Measurements from ENCODE around the gene NDUFAF2. TPM values are rescaled to one million over a fixed set of nuclear protein-coding genes. Genes with fewer than 3 reads are reported as not detected.

The NDUFAF2 gene
- total and polyA plus RNA-seq, 2 experiments from 2014 or later: 31.6 to 155 TPM

DNA sequence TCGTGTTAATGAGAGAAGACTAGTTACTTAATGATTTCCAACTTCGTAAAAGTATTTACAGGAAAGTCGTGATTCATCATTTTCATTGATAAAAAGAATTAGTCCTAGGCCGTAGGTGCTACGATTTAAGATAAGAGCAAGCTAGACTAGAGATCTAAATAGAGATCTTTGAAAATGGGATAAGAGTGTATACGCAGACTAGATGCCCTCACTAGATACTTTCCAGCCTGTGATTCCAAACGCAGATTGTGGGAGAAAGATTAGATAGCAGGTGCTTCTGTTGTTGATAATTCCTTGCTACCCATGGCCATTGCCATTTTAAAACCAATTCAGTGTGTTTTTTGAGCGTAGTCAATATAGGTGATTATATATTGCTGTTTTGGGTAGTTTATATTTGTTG lies 223.9 kb downstream of the NDUFAF2 start (continued):
- TF ChIP-seq, protein P1, sequence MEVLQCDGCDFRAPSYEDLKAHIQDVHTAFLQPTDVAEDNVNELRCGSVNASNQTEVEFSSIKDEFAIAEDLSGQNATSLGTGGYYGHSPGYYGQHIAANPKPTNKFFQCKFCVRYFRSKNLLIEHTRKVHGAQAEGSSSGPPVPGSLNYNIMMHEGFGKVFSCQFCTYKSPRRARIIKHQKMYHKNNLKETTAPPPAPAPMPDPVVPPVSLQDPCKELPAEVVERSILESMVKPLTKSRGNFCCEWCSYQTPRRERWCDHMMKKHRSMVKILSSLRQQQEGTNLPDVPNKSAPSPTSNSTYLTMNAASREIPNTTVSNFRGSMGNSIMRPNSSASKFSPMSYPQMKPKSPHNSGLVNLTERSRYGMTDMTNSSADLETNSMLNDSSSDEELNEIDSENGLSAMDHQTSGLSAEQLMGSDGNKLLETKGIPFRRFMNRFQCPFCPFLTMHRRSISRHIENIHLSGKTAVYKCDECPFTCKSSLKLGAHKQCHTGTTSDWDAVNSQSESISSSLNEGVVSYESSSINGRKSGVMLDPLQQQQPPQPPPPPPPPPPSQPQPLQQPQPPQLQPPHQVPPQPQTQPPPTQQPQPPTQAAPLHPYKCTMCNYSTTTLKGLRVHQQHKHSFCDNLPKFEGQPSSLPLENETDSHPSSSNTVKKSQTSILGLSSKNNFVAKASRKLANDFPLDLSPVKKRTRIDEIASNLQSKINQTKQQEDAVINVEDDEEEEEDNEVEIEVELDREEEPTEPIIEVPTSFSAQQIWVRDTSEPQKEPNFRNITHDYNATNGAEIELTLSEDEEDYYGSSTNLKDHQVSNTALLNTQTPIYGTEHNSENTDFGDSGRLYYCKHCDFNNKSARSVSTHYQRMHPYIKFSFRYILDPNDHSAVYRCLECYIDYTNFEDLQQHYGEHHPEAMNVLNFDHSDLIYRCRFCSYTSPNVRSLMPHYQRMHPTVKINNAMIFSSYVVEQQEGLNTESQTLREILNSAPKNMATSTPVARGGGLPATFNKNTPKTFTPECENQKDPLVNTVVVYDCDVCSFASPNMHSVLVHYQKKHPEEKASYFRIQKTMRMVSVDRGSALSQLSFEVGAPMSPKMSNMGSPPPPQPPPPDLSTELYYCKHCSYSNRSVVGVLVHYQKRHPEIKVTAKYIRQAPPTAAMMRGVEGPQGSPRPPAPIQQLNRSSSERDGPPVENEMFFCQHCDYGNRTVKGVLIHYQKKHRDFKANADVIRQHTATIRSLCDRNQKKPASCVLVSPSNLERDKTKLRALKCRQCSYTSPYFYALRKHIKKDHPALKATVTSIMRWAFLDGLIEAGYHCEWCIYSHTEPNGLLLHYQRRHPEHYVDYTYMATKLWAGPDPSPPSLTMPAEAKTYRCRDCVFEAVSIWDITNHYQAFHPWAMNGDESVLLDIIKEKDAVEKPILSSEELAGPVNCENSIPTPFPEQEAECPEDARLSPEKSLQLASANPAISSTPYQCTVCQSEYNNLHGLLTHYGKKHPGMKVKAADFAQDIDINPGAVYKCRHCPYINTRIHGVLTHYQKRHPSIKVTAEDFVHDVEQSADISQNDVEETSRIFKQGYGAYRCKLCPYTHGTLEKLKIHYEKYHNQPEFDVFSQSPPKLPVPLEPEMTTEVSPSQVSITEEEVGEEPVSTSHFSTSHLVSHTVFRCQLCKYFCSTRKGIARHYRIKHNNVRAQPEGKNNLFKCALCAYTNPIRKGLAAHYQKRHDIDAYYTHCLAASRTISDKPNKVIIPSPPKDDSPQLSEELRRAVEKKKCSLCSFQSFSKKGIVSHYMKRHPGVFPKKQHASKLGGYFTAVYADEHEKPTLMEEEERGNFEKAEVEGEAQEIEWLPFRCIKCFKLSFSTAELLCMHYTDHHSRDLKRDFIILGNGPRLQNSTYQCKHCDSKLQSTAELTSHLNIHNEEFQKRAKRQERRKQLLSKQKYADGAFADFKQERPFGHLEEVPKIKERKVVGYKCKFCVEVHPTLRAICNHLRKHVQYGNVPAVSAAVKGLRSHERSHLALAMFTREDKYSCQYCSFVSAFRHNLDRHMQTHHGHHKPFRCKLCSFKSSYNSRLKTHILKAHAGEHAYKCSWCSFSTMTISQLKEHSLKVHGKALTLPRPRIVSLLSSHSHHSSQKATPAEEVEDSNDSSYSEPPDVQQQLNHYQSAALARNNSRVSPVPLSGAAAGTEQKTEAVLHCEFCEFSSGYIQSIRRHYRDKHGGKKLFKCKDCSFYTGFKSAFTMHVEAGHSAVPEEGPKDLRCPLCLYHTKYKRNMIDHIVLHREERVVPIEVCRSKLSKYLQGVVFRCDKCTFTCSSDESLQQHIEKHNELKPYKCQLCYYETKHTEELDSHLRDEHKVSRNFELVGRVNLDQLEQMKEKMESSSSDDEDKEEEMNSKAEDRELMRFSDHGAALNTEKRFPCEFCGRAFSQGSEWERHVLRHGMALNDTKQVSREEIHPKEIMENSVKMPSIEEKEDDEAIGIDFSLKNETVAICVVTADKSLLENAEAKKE (CRISPR knock-in tag; IDR thresholded peaks at IDR 0.05): no peak
- no peak for TF ChIP-seq ZNF331 (CRISPR knock-in tag; IDR thresholded peaks at IDR 0.05; ENCODE audit: low read depth)

DNA sequence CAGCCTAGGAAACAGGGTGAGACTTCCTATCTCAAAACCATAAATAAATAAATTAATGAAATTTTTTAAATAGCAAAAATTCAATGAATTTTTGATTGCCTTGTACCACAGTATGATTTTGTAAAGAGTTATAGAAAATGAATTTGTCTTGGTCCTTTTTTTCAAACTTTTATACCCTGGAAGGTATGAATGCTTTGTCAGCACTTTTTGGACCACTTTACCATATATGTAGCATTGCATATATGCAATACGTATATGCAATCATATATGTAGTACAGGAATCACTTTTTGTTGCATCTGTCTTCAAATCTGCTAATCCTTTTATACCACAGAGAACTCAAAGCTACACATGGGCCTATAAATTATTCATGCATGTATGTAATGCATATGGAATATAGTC lies 226.5 kb downstream of the NDUFAF2 start:
- no peaks in the 10 kb centered on the region for H3K9me3 Mint-ChIP-seq
- no peak for TF ChIP-seq STAT1 (IDR thresholded peaks at IDR 0.05; ENCODE audit: unreplicated experiment)
- TF ChIP-seq ZNF114 (CRISPR knock-in tag; IDR thresholded peaks at IDR 0.05): no peak
- TF ChIP-seq, protein P2, sequence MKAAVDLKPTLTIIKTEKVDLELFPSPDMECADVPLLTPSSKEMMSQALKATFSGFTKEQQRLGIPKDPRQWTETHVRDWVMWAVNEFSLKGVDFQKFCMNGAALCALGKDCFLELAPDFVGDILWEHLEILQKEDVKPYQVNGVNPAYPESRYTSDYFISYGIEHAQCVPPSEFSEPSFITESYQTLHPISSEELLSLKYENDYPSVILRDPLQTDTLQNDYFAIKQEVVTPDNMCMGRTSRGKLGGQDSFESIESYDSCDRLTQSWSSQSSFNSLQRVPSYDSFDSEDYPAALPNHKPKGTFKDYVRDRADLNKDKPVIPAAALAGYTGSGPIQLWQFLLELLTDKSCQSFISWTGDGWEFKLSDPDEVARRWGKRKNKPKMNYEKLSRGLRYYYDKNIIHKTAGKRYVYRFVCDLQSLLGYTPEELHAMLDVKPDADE (IDR thresholded peaks at IDR 0.05): no peak
- TF ChIP-seq EZH2phosphoT487 (IDR thresholded peaks at IDR 0.05; ENCODE audit: unreplicated experiment): no peak
- TF ChIP-seq ZNF331 (CRISPR knock-in tag; IDR thresholded peaks at IDR 0.05; ENCODE audit: low read depth): no peak
- TF ChIP-seq, protein P1 (CRISPR knock-in tag; IDR thresholded peaks at IDR 0.05): no peak
- TF ChIP-seq NANOG (IDR thresholded peaks at IDR 0.05; ENCODE audit: borderline replicate concordance): no peak

More for the DNA sequence above, 226.5 kb downstream of the NDUFAF2 start:
- no peaks in the 10 kb centered on the region for H3K27me3 ChIP-seq (ENCODE audit: insufficient read depth)
- no peaks in the 10 kb centered on the region for H3K36me3 Mint-ChIP-seq (ENCODE audit: low read depth)
- no peaks in the 10 kb centered on the region for H3K27me3 Mint-ChIP-seq (ENCODE audit: insufficient read depth, low read depth, poor library complexity)
- no peaks in the 10 kb centered on the region for H3F3A ChIP-seq (replicated peaks; ENCODE audit: low read depth)
- peaks cover 13% of the 10 kb centered on the region for H3K4me1 ChIP-seq (ENCODE audit: insufficient read depth)
- ATAC-seq (no peak), DNase-seq (ENCODE audit: low spot score) (no peak)
- no peak overlapping the region for H3K27ac ChIP-seq (ENCODE audit: low read depth)
- H3K9me2 ChIP-seq (ENCODE audit: insufficient read depth): no peaks in the 10 kb centered on the region
- no peaks in the 10 kb centered on the region; the same call in 1 of the 2 replicates for H4K20me1 ChIP-seq (replicated peaks; ENCODE audit: insufficient read depth)
- H2AFZ ChIP-seq: no peak overlapping the region
- H3K4me2 ChIP-seq: no peak overlapping the region
- H3K27ac Mint-ChIP-seq: no peak overlapping the region
- H3K4me3 ChIP-seq: no peak overlapping the region
- H3K79me2 ChIP-seq (replicated peaks; ENCODE audit: insufficient read depth): no peaks in the 10 kb centered on the region; the same call in 1 of the 2 replicates
- H3K4me3 Mint-ChIP-seq: no peak overlapping the region
- H3K4me1 Mint-ChIP-seq: peaks cover 7% of the 10 kb centered on the region
- H3K36me3 ChIP-seq (ENCODE audit: insufficient read depth): no peaks in the 10 kb centered on the region

Measured in GM23338 (cell line).